A673 (cell line): ENCODE results near the gene SPATC1L.

ENCODE experiments used
- CTCF ChIP-seq: fragments of 300-800, 200-600 bp; sonication (generic); conservative IDR thresholded peaks from 2 replicates; pipeline ENCODE4 v1.5.1; 2017; ENCODE audit warnings: low read depth, mild to moderate bottlenecking, antibody characterized with exemption, low read length, moderate library complexity, mixed read lengths
- EZH2 ChIP-seq: fragments of 200-600 bp; sonication (generic); IDR thresholded peaks from 2 replicates; pipeline ENCODE4 v1.6.1; 2017; ENCODE audit warnings: borderline replicate concordance, low read depth, mild to moderate bottlenecking, mixed read lengths, antibody characterized with exemption, low read length; ENCODE audit not compliant: poor library complexity, severe bottlenecking

GRCh38 chr21:46127239-46128105 lies 56.8 kb downstream of the SPATC1L start:
- TF ChIP-seq CTCF (no peak), EZH2 (no peak)
